OCI-LY1 (cell line): ENCODE measurements around the gene WWOX.

Experiments
- EZH2 ChIP-seq: fragments of 200-600 bp; sonication (generic), shearing (Covaris generic); IDR thresholded peaks from 2 replicates; pipeline ENCODE4 v1.8.0; 2017; ENCODE audit warnings: borderline replicate concordance, mixed run types, mild to moderate bottlenecking, antibody characterized with exemption, low read length, moderate library complexity, mixed read lengths
- TF ChIP-seq, protein P1 (sequence below): fragments of 200-600 bp; sonication (generic), shearing (Covaris generic); IDR thresholded peaks from 2 replicates; pipeline ENCODE4 v1.5.1; 2017; ENCODE audit warnings: mild to moderate bottlenecking, antibody characterized with exemption, low read length, moderate library complexity, mixed read lengths

- TF ChIP-seq EZH2, result no peak
- TF ChIP-seq, protein P1, sequence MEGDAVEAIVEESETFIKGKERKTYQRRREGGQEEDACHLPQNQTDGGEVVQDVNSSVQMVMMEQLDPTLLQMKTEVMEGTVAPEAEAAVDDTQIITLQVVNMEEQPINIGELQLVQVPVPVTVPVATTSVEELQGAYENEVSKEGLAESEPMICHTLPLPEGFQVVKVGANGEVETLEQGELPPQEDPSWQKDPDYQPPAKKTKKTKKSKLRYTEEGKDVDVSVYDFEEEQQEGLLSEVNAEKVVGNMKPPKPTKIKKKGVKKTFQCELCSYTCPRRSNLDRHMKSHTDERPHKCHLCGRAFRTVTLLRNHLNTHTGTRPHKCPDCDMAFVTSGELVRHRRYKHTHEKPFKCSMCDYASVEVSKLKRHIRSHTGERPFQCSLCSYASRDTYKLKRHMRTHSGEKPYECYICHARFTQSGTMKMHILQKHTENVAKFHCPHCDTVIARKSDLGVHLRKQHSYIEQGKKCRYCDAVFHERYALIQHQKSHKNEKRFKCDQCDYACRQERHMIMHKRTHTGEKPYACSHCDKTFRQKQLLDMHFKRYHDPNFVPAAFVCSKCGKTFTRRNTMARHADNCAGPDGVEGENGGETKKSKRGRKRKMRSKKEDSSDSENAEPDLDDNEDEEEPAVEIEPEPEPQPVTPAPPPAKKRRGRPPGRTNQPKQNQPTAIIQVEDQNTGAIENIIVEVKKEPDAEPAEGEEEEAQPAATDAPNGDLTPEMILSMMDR, result no peak
These were observed 570.5 kb downstream of the WWOX start for GRCh38 chr16:78669994-78670393.
